Measurements from ENCODE around the gene RIC8B.

RIC8B gene

DNA sequence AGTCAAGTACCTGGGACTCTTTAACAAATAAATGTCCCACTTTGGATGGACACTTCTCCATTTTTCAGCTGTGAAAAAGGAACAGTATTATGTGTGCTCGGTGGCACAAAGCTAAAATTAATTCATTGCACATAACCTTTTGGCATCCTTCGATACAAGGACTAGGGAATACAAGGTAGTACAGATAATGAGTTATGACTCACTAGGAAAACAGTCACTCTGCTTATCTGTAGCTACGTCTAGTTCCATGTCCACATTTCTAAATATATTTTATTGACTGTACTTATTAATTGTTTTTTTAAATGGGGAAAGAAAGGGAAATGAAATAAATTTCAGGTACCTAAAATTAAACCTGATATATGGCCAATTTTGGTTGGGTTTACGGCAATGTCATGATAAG lies 35.2 kb upstream of the RIC8B start:
- ATAC-seq (ENCODE audit: insufficient read depth, low read depth), result no peak
- no peaks in the 10 kb centered on the region for H3K27me3 ChIP-seq (ENCODE audit: insufficient read depth, low read length, poor library complexity)
- no peak for DNase-seq
- no peaks in the 10 kb centered on the region for H3K36me3 ChIP-seq (ENCODE audit: insufficient read depth, low read length)
- H3K79me2 ChIP-seq (ENCODE audit: insufficient read depth, low read length), result no peaks in the 10 kb centered on the region
- H3K4me2 ChIP-seq (ENCODE audit: insufficient read depth, low read length), result no peak overlapping the region
- H3K9me3 ChIP-seq (ENCODE audit: insufficient read depth, low read length, severe bottlenecking), result no peaks in the 10 kb centered on the region
- no peak overlapping the region for H3K9ac ChIP-seq (ENCODE audit: low read depth, low read length)
- no peaks in the 10 kb centered on the region for H4K20me1 ChIP-seq (ENCODE audit: insufficient read depth, low read length)
- no peak overlapping the region for H3K4me3 ChIP-seq (ENCODE audit: low read depth in 1 of 2, low read length in 2 of 2)
- no peak overlapping the region for H2AFZ ChIP-seq (ENCODE audit: low read depth, low read length)
- no peaks in the 10 kb centered on the region for H3K4me1 ChIP-seq (ENCODE audit: insufficient read depth, low read length)
- H3K27ac ChIP-seq (ENCODE audit: low read length), result no peak overlapping the region
- TF ChIP-seq EZH2 (IDR thresholded peaks at IDR 0.05; ENCODE audit: borderline replicate concordance, low read depth, low read length, severe bottlenecking), result no peak
- TF ChIP-seq, protein P1, sequence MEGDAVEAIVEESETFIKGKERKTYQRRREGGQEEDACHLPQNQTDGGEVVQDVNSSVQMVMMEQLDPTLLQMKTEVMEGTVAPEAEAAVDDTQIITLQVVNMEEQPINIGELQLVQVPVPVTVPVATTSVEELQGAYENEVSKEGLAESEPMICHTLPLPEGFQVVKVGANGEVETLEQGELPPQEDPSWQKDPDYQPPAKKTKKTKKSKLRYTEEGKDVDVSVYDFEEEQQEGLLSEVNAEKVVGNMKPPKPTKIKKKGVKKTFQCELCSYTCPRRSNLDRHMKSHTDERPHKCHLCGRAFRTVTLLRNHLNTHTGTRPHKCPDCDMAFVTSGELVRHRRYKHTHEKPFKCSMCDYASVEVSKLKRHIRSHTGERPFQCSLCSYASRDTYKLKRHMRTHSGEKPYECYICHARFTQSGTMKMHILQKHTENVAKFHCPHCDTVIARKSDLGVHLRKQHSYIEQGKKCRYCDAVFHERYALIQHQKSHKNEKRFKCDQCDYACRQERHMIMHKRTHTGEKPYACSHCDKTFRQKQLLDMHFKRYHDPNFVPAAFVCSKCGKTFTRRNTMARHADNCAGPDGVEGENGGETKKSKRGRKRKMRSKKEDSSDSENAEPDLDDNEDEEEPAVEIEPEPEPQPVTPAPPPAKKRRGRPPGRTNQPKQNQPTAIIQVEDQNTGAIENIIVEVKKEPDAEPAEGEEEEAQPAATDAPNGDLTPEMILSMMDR (IDR thresholded peaks at IDR 0.05; ENCODE audit: borderline replicate concordance, extremely low read depth, low read length, poor library complexity, severe bottlenecking), result no peak

DNA sequence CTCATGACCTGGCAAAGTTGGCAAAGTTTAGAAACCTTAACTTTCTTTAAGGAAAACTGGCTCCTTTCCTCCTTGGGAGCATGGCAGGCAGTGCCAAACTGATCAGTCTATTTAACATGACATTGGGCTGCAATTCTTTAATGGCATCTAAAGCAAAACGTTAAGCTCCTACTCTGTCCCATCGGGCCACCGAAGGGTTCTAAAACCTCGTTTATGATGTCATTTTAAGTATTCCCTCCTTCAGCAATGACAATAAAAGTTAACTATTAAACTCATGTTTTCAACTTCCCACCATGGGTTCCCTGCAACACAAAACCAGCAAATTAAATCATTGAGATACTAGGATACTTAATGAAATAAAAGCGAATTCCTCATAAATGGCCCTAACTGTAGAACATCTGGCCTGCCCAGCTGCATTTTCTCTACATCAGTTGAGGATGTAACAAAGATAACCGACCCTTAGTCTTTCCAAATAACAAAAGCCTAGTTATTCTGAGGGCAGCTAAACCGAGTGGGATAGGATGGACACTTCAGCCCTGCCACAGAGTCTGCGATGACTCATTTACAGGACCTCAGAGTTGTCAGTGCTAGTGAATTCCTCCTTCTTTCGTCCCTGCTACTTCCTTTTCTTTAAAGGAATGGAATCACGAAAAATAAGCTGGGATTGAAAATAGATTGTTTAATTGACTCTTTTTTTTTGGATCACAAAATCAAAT lies 34.5 kb upstream of the RIC8B start:
- Histone ChIP-seq H4K20me1 (ENCODE audit: insufficient read depth, low read length) (no peaks in the 10 kb centered on the region), H3K9me3 (ENCODE audit: insufficient read depth, low read length, severe bottlenecking) (no peaks in the 10 kb centered on the region), H3K4me1 (ENCODE audit: insufficient read depth, low read length) (no peaks in the 10 kb centered on the region), H3K79me2 (ENCODE audit: insufficient read depth, low read length) (no peaks in the 10 kb centered on the region), H3K9ac (ENCODE audit: low read depth, low read length) (no peak overlapping the region), H3K4me2 (ENCODE audit: insufficient read depth, low read length) (no peak overlapping the region), H3K27ac (ENCODE audit: low read length) (no peak overlapping the region), H3K4me3 (ENCODE audit: low read depth in 1 of 2, low read length in 2 of 2) (no peak overlapping the region), H3K27me3 (ENCODE audit: insufficient read depth, low read length, poor library complexity) (no peaks in the 10 kb centered on the region), H2AFZ (ENCODE audit: low read depth, low read length) (no peak overlapping the region), H3K36me3 (ENCODE audit: insufficient read depth, low read length) (no peaks in the 10 kb centered on the region)
- TF ChIP-seq, protein P1 (IDR thresholded peaks at IDR 0.05; ENCODE audit: borderline replicate concordance, extremely low read depth, low read length, poor library complexity, severe bottlenecking), result no peak
- TF ChIP-seq EZH2 (IDR thresholded peaks at IDR 0.05; ENCODE audit: borderline replicate concordance, low read depth, low read length, severe bottlenecking), result no peak
- ATAC-seq (ENCODE audit: insufficient read depth, low read depth) (no peak), DNase-seq (no peak)

DNA sequence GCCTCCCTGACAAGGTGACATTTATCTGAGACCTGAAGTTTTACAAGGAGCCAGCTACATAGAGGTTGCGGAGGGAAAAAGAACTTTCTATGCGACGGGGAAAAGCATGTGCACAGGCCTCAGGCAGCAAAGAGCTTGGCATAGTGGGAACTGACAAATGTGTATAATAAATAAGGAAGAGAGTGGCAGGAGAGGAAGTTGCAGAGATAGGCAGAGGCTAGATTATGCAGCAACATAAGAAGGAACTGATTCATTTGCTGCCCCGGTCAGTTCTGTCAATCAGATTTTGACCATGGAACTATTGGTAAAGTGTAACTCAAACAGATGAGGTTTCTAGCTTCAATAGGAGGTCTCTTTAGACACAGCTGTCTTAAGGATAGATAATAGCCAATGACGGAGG lies 33.7 kb upstream of the RIC8B start:
- ATAC-seq (ENCODE audit: insufficient read depth, low read depth), result no peak
- H3K27ac ChIP-seq (ENCODE audit: low read length), result no peak overlapping the region
- no peaks in the 10 kb centered on the region for H3K4me1 ChIP-seq (ENCODE audit: insufficient read depth, low read length)
- H3K79me2 ChIP-seq (ENCODE audit: insufficient read depth, low read length), result no peaks in the 10 kb centered on the region
- no peak for DNase-seq
- no peaks in the 10 kb centered on the region for H3K36me3 ChIP-seq (ENCODE audit: insufficient read depth, low read length)
- no peaks in the 10 kb centered on the region for H4K20me1 ChIP-seq (ENCODE audit: insufficient read depth, low read length)
- no peaks in the 10 kb centered on the region for H3K9me3 ChIP-seq (ENCODE audit: insufficient read depth, low read length, severe bottlenecking)
- no peak overlapping the region for H3K4me2 ChIP-seq (ENCODE audit: insufficient read depth, low read length)
- no peak overlapping the region for H3K4me3 ChIP-seq (ENCODE audit: low read depth in 1 of 2, low read length in 2 of 2)
- H3K9ac ChIP-seq (ENCODE audit: low read depth, low read length), result no peak overlapping the region
- TF ChIP-seq, protein P1 (IDR thresholded peaks at IDR 0.05; ENCODE audit: borderline replicate concordance, extremely low read depth, low read length, poor library complexity, severe bottlenecking), result no peak
- TF ChIP-seq EZH2 (IDR thresholded peaks at IDR 0.05; ENCODE audit: borderline replicate concordance, low read depth, low read length, severe bottlenecking), result no peak
- no peak overlapping the region for H2AFZ ChIP-seq (ENCODE audit: low read depth, low read length)
- H3K27me3 ChIP-seq (ENCODE audit: insufficient read depth, low read length, poor library complexity), result no peaks in the 10 kb centered on the region
